Measurements from ENCODE around the gene MYH11.
"Not testable (repeated sequence)": the region's sequence is repeated elsewhere in the genome, so short reads cannot be mapped to it uniquely, and the experiment has no call there.

Gene MYH11

GRCh38 chr16:15674571-15674970 is 182.3 kb downstream of the MYH11 start:
- no peak overlapping the region for H3K4me3 ChIP-seq (ENCODE audit: low read depth, low read length, poor library complexity, severe bottlenecking)
- no peaks in the 10 kb centered on the region for H3K4me1 ChIP-seq (ENCODE audit: insufficient read depth, low read length, severe bottlenecking)
- peaks cover 85% of the 10 kb centered on the region for H3K36me3 ChIP-seq (ENCODE audit: insufficient read depth, low read length)
- H3K27me3 ChIP-seq (ENCODE audit: insufficient read depth, low read length): no peaks in the 10 kb centered on the region
- H3K9me2 ChIP-seq (ENCODE audit: low read depth, low read length): no peaks in the 10 kb centered on the region
- H3K79me2 ChIP-seq (ENCODE audit: insufficient read depth, low read length): no peaks in the 10 kb centered on the region
- no peak overlapping the region for H3K4me2 ChIP-seq (ENCODE audit: low read length)
- TF ChIP-seq CTCF (IDR thresholded peaks at IDR 0.05; ENCODE audit: low read length) (no peak), EZH2 (IDR thresholded peaks at IDR 0.05; ENCODE audit: borderline replicate concordance, low read length) (no peak)
- no peak overlapping the region for H2AFZ ChIP-seq (ENCODE audit: low read length)
- no peaks in the 10 kb centered on the region for H4K20me1 ChIP-seq (ENCODE audit: insufficient read depth, low read length)
- no peaks in the 10 kb centered on the region for H3K9me3 ChIP-seq (ENCODE audit: low read length)
- no peak overlapping the region for H3K27ac ChIP-seq (ENCODE audit: low read depth, low read length, poor library complexity, severe bottlenecking)
- H3F3A ChIP-seq (ENCODE audit: insufficient read depth, low read length): no peaks in the 10 kb centered on the region
- H3K9ac ChIP-seq (ENCODE audit: low read length): no peak overlapping the region

GRCh38 chr16:15672514-15673167 is 184.2 kb downstream of the MYH11 start:
- Histone ChIP-seq H3K79me2 (ENCODE audit: insufficient read depth, low read length) (no peaks in the 10 kb centered on the region), H3K27ac (ENCODE audit: low read depth, low read length, poor library complexity, severe bottlenecking) (no peak overlapping the region), H3K9me2 (ENCODE audit: low read depth, low read length) (no peaks in the 10 kb centered on the region), H2AFZ (ENCODE audit: low read length) (no peak overlapping the region), H3K4me1 (ENCODE audit: insufficient read depth, low read length, severe bottlenecking) (no peaks in the 10 kb centered on the region), H3K9ac (ENCODE audit: low read length) (no peak overlapping the region), H3K27me3 (ENCODE audit: insufficient read depth, low read length) (no peaks in the 10 kb centered on the region), H3F3A (ENCODE audit: insufficient read depth, low read length) (no peaks in the 10 kb centered on the region), H4K20me1 (ENCODE audit: insufficient read depth, low read length) (no peaks in the 10 kb centered on the region), H3K9me3 (ENCODE audit: low read length) (no peaks in the 10 kb centered on the region), H3K36me3 (ENCODE audit: insufficient read depth, low read length) (peaks cover 81% of the 10 kb centered on the region), H3K4me3 (ENCODE audit: low read depth, low read length, poor library complexity, severe bottlenecking) (no peak overlapping the region), H3K4me2 (ENCODE audit: low read length) (no peak overlapping the region)
- TF ChIP-seq CTCF (IDR thresholded peaks at IDR 0.05; ENCODE audit: low read length) (no peak), EZH2 (IDR thresholded peaks at IDR 0.05; ENCODE audit: borderline replicate concordance, low read length) (no peak)

- not testable (repeated sequence) for H3K27ac ChIP-seq (ENCODE audit: low read depth, low read length, poor library complexity, severe bottlenecking); H3K9ac ChIP-seq (ENCODE audit: low read length); H3F3A ChIP-seq (ENCODE audit: insufficient read depth, low read length); H3K4me1 ChIP-seq (ENCODE audit: insufficient read depth, low read length, severe bottlenecking); H3K4me3 ChIP-seq (ENCODE audit: low read depth, low read length, poor library complexity, severe bottlenecking); H3K27me3 ChIP-seq (ENCODE audit: insufficient read depth, low read length); H2AFZ ChIP-seq (ENCODE audit: low read length); H3K79me2 ChIP-seq (ENCODE audit: insufficient read depth, low read length); H4K20me1 ChIP-seq (ENCODE audit: insufficient read depth, low read length); H3K9me3 ChIP-seq (ENCODE audit: low read length); H3K4me2 ChIP-seq (ENCODE audit: low read length); H3K9me2 ChIP-seq (ENCODE audit: low read depth, low read length)
- H3K36me3 ChIP-seq (ENCODE audit: insufficient read depth, low read length): peaks cover 80% of the 10 kb centered on the region
Observed at GRCh38 chr16:15672127-15672513, 184.7 kb downstream of the MYH11 start.

DNA sequence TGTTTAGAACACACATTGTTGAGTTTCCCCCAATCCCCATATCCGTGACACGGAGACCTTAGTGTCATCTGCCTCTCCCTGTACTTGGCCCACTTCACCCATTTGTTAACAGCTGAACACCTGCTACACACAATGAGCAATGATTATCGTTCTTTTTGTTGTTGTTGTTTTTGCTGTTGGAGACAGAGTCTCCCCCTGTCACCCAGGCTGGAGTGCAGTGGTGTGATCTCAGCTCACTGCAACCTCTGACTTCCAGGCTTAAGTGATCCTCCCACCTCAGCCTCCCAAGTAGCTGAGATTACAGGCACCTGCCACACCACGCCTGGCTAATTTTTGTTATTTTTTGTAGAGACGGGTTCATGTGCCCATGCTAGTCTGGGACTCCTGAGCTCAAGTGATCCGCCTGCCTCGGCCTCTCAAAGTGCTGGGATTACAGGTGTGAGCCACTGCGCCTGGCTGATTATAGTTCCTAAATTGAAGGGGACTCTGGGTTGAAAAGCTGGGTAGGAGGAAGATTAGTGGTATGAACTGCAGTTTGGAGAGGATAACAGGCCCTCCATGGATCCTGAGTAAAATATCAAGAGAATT is 185.2 kb downstream of the MYH11 start:
- H4K20me1 ChIP-seq (ENCODE audit: insufficient read depth, low read length): no peaks in the 10 kb centered on the region
- H3K4me1 ChIP-seq (ENCODE audit: insufficient read depth, low read length, severe bottlenecking): no peaks in the 10 kb centered on the region
- H3K4me3 ChIP-seq (ENCODE audit: low read depth, low read length, poor library complexity, severe bottlenecking): no peak overlapping the region
- TF ChIP-seq EZH2 (IDR thresholded peaks at IDR 0.05; ENCODE audit: borderline replicate concordance, low read length) (no peak), CTCF (IDR thresholded peaks at IDR 0.05; ENCODE audit: low read length) (no peak)
- H3K4me2 ChIP-seq (ENCODE audit: low read length): no peak overlapping the region
- no peaks in the 10 kb centered on the region for H3F3A ChIP-seq (ENCODE audit: insufficient read depth, low read length)
- no peak overlapping the region for H3K9ac ChIP-seq (ENCODE audit: low read length)
- no peak overlapping the region for H3K27ac ChIP-seq (ENCODE audit: low read depth, low read length, poor library complexity, severe bottlenecking)
- H3K9me3 ChIP-seq (ENCODE audit: low read length): no peaks in the 10 kb centered on the region
- H3K9me2 ChIP-seq (ENCODE audit: low read depth, low read length): no peaks in the 10 kb centered on the region
- H3K79me2 ChIP-seq (ENCODE audit: insufficient read depth, low read length): no peaks in the 10 kb centered on the region
- H2AFZ ChIP-seq (ENCODE audit: low read length): no peak overlapping the region
- H3K36me3 ChIP-seq (ENCODE audit: insufficient read depth, low read length): peaks cover 80% of the 10 kb centered on the region
- H3K27me3 ChIP-seq (ENCODE audit: insufficient read depth, low read length): no peaks in the 10 kb centered on the region

Data from OCI-LY1 (cell line).